Measurements from ENCODE around the gene YAP1.

YAP1 gene

GRCh38 chr11:102151784-102152525 lies 41.7 kb downstream of the YAP1 start:
- TF ChIP-seq CTCF (IDR thresholded peaks at IDR 0.05) = no peak

GRCh38 chr11:102153082-102153481 lies 42.8 kb downstream of the YAP1 start:
- H3K4me3 ChIP-seq (ENCODE audit: low read depth in 1 of 2, low read length in 1 of 2) = no peak overlapping the region
- no peaks in the 10 kb centered on the region for H3K9me3 ChIP-seq
- H3K36me3 ChIP-seq = no peaks in the 10 kb centered on the region
- no peaks in the 10 kb centered on the region for H3K27me3 ChIP-seq
- no peaks in the 10 kb centered on the region for H3K4me1 ChIP-seq (ENCODE audit: control insufficient read depth in 1 of 2, insufficient read depth in 1 of 2, low read depth in 1 of 2, low read length in 1 of 2)
- no peak overlapping the region for H3K27ac ChIP-seq
- no peak for TF ChIP-seq CTCF (IDR thresholded peaks at IDR 0.05)

More at GRCh38 chr11:102151784-102152525, 41.7 kb downstream of the YAP1 start:
- H3K27me3 ChIP-seq = peaks cover 11% of the 10 kb centered on the region
- H3K27ac ChIP-seq = no peak overlapping the region
- H3K36me3 ChIP-seq = no peaks in the 10 kb centered on the region
- H3K9me3 ChIP-seq = no peaks in the 10 kb centered on the region
- no peaks in the 10 kb centered on the region for H3K4me1 ChIP-seq (ENCODE audit: control insufficient read depth in 1 of 2, insufficient read depth in 1 of 2, low read depth in 1 of 2, low read length in 1 of 2)
- no peak overlapping the region for H3K4me3 ChIP-seq (ENCODE audit: low read depth in 1 of 2, low read length in 1 of 2)

- TF ChIP-seq CTCF (IDR thresholded peaks at IDR 0.05) = no peak
- H3K4me1 ChIP-seq (ENCODE audit: control insufficient read depth in 1 of 2, insufficient read depth in 1 of 2, low read depth in 1 of 2, low read length in 1 of 2) = no peaks in the 10 kb centered on the region
These were observed 44.6 kb downstream of the YAP1 start for GRCh38 chr11:102154806-102155205.

GRCh38 chr11:102155676-102156075 lies 45.4 kb downstream of the YAP1 start:
- no peaks in the 10 kb centered on the region for H3K9me3 ChIP-seq
- no peaks in the 10 kb centered on the region for H3K4me1 ChIP-seq (ENCODE audit: control insufficient read depth in 1 of 2, insufficient read depth in 1 of 2, low read depth in 1 of 2, low read length in 1 of 2)
- no peak overlapping the region for H3K4me3 ChIP-seq (ENCODE audit: low read depth in 1 of 2, low read length in 1 of 2)
- H3K27ac ChIP-seq = no peak overlapping the region
- no peak for TF ChIP-seq CTCF (IDR thresholded peaks at IDR 0.05)
- no peaks in the 10 kb centered on the region for H3K27me3 ChIP-seq
- H3K36me3 ChIP-seq = no peaks in the 10 kb centered on the region

More at GRCh38 chr11:102154806-102155205, 44.6 kb downstream of the YAP1 start:
- no peak overlapping the region for H3K27ac ChIP-seq
- no peaks in the 10 kb centered on the region for H3K9me3 ChIP-seq
- H3K27me3 ChIP-seq = no peaks in the 10 kb centered on the region
- H3K36me3 ChIP-seq = no peaks in the 10 kb centered on the region
- no peak overlapping the region for H3K4me3 ChIP-seq (ENCODE audit: low read depth in 1 of 2, low read length in 1 of 2)

- no peak overlapping the region for H3K4me3 ChIP-seq (ENCODE audit: low read depth in 1 of 2, low read length in 1 of 2)
- no peak overlapping the region for H3K27ac ChIP-seq
- H3K36me3 ChIP-seq = no peaks in the 10 kb centered on the region
- no peaks in the 10 kb centered on the region for H3K9me3 ChIP-seq
- H3K4me1 ChIP-seq (ENCODE audit: control insufficient read depth in 1 of 2, insufficient read depth in 1 of 2, low read depth in 1 of 2, low read length in 1 of 2) = no peaks in the 10 kb centered on the region
- TF ChIP-seq CTCF (IDR thresholded peaks at IDR 0.05) = no peak
- H3K27me3 ChIP-seq = no peaks in the 10 kb centered on the region
These were observed 47.0 kb downstream of the YAP1 start for GRCh38 chr11:102157219-102157618.
